GM19438 (cell line): ENCODE results near the gene VGLL4.

Experiments used
- ATAC-seq: cut with Tn5 transposase; IDR thresholded peaks from one replicate; pipeline ENCODE4 v1.9.1; 2021; ENCODE audit warnings: low read depth; ENCODE audit not compliant: unreplicated experiment

The VGLL4 gene

DNA sequence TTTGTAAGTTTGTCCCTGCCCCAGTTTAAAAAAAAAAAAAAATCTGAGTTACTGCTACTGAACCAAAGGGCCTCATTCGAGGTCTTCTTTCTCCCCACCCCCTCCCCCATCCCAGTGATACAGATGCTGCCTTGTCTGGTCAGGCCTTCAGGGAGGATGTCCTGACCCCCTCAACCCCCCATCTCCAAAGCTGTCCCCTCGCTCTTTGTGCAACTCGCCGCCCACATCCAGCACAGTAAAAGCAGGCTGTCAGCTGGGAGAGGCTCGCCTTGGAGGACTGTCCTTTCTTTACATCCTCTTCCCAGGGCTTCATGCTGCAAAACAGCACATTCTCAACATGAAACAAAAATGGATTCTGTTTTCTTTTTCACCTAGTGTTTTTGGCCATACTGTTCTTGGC, 133.4 kb downstream of the VGLL4 start:
- ATAC-seq, result no peak

DNA sequence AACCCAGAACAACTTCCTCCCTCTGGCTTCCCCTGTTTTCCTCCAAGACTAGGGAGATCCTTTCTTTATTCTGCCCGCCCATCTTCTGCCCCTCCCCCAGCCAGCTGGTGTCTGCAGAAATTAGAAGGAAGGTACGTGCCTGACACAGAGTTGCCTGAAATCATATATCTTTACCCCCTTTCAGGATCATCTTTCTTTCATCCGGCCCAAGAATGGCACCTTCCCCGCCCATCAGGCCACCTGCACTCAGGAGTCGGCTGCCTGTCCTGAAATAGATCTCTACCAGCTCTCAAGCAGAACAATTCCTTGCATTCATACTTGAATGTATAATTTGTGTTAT, 133.7 kb downstream of the VGLL4 start:
- ATAC-seq, result no peak

DNA sequence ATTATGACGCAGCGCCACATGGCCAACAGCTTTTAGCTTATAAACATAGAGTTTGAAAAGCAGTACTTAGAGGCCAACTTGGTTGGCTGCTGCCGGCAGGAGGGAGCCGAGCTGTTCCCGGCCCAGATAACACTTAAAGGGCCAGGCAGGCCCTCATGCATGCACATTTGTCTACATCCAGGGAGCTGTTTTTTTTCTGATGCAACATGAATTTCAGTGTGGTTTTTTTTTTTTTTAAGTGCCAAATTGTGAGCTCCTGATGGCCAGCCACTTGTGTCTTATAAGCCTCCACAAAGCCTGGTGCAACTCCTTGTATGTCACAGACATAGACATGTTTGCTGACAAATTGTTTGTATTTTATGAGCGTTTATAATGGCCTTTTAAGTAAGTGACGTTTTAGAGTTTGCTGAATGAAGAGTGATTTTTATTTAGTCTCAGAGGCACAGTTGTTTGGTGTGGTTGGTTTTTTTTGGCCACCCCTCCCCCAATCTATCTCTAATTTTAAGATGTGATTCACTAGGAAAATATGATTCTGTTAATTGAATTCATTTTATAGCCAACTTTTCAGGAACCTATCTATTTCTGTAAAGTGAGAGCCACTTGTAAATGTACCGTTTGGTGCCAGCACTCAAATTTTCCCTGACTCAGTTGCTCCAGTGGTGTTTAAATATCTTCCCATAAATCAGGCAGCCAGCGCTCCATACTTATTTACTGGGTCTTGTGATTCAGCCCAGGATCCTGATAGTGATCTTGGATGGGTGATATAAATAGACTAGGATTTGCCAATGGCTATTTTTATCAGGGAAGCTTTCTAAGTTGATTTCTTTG, 134.3 kb downstream of the VGLL4 start:
- ATAC-seq, result no peak

DNA sequence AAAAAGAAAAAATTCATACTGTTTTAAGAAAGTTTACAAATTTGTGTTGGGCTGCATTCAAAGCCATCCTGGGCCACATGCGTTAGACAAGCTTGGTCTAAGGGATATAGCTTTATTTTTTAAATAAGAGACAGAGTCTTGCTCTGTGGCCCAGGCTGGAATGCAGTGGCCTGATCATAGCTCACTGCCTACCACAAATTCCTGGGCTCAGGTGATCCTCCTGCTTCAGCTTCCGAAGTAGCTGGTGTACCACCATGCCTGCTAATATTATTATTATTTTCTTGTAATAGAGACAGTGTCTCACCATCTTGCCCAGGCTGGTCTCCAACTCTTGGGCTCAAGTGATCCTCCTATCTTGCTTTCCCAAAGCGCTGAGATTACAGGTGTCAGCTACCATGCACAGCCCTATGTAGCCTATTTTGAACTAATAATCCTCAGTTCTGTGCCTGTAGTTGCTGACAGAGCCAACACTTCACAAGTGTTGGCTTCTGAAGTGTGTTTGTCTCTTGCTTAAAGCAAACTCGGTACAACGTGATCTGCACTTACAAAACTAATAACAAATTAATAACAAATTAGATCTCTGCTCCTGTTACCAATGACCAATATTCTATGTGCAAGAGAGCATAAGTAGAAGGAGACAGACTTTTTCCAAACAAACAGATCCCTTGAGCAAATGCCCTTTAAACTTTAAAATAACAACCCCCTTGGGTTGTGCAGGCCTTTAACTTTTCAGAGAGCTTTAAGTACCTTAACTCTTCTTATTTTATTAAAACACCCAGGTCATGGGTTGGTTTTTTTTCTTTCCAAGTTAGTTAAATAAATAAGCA, 135.2 kb downstream of the VGLL4 start:
- no peak for ATAC-seq

DNA sequence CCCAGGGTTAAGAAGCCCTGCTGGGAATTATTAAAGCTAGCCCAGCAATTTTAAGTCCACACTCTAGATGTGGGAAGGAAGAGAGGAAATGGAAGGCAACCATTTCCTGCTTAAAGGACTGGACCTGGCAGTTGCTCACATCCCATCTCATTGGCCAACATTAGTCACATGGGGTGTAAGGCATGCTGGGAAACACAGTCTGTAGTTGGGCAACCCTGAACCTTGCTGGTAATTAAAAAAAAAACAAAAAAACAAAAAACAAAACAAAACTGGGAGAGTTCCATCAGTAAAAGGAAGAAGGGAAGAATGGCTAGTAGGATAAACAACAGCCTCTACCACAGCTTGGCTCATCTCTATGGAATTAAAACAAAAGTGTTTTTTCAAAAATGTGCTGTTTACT, 136.0 kb downstream of the VGLL4 start:
- no peak for ATAC-seq
